Measurements from ENCODE around the gene MACC1.
"Not testable (repeated sequence)": the region's sequence is repeated elsewhere in the genome, so short reads cannot be mapped to it uniquely, and the experiment has no call there.

MACC1 gene

DNA sequence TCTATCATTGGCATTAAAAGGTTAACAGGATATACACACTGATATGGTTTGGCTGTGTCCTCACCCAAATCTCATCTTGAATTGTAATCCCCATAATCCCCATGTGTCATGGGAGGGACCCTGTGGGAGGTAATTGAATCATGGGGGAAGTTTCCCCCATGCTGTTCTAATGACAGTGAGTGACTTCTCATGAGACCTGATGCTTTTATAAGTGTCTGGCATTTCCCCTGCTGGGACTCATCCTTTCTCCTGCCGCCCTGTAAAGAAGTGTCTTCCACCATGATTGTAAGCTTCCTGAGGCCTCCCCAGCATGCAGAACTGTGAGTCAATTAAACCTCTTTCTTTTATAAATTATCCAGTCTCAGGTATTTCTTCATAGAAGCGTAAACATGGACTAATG is 9.4 kb downstream of the MACC1 start:
- not testable (repeated sequence) for DNase-seq (ENCODE audit: low read depth in 1 of 2, low spot score in 1 of 2)

- no peak for DNase-seq (ENCODE audit: low read depth in 1 of 2, low spot score in 1 of 2)
These were observed 10.9 kb downstream of the MACC1 start for GRCh38 chr7:20206104-20206896.

GRCh38 chr7:20203316-20203715 is 13.9 kb downstream of the MACC1 start:
- no peak for DNase-seq (ENCODE audit: low read depth in 1 of 2, low spot score in 1 of 2)

DNA sequence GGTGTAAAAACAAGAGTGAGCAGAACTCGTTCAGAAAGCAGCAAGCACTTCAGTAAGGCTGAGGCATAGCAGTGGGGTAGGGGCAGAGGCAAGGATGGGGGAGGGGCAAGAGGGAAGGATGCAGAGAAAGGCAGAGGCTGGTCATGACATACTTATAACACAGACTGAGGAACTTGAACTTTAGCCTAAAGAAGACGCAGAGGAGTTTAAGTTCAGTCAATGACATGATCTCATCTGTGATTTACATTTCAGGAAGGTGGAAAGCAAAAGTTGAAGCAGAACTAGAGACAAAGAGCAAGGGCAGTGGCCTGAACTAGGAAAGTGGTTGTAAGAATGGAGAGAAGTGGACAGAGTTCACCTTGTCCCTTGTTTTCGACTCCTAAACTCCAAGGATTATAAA is 15.8 kb downstream of the MACC1 start:
- no peak for DNase-seq (ENCODE audit: low read depth in 1 of 2, low spot score in 1 of 2)

DNA sequence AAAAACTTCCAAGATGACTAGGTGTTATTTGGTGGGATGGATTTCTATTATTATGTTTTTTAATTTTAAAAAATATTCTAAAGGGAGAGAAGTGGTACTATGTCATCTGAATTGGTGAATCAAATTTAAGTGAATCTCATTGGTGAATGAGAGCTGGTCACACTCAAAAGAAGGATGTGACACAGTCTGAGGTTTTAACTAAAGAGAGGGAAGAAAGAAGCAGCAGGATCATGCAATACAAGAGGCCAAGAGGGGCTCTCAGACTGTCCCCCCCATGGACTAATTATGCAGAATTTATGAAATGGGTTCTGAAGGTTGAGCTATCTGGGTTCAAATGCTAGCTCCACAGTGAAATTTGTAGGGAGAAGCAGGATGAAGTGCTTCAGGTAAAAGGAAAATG is 16.2 kb downstream of the MACC1 start:
- DNase-seq (ENCODE audit: low read depth in 1 of 2, low spot score in 1 of 2) = no peak

GRCh38 chr7:20200361-20200760 is 16.8 kb downstream of the MACC1 start:
- DNase-seq (ENCODE audit: low read depth in 1 of 2, low spot score in 1 of 2) = no peak

DNA sequence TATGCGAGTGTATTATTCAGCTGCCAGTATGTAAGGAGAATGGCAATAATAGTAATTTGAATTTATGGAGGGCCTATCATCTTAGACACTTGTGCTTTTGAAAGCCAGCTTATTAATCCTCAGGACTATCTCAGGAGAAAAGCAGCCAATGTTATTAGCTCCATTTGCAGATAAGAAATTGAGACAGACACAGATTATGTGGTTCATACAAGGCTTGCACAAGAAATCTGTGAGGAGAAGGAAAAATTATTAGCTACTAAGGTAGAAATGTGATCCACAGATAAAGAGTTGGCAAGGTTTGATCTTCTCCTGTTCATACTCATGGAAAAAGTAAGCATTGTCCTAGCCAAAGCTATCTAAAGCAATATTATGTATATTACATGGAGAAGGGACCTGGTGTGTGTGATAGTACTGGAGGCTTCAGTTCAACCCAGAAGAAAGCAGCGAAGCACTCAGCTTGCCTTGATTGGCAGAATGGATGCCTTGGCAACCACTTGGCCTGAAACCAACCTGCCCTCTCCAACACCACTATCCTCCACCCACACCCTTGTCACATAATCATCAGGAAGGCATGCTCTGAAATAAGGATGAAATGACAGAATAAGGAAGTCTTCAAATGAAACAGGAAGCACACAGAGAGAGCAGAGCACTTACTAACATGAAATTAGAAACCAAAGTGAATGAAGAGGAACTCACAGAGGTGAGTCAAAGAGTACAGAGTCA is 18.0 kb downstream of the MACC1 start:
- no peak for DNase-seq (ENCODE audit: low read depth in 1 of 2, low spot score in 1 of 2)

DNA sequence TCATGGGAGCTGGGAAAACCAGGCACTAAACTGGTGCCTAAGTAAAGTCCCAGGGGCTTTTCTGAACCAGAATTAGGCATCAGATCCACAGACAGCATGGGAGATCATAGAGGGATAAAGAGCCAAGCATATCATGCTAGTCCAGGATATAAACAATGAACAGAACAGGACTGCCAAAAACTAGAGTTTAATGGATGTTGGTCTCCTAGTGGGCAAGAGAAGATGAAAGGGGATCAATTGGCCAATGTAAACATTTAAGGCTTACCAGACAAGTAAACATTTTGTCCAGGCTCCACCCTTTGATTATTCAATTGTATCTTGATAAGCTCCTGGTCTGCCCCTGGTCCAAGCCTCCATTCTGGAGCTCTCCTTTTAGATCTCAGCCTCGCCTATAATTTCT is 18.9 kb downstream of the MACC1 start:
- no peak for DNase-seq (ENCODE audit: low read depth in 1 of 2, low spot score in 1 of 2)

- DNase-seq (ENCODE audit: low read depth in 1 of 2, low spot score in 1 of 2) = no peak
These were observed 19.3 kb downstream of the MACC1 start for GRCh38 chr7:20197837-20198236.

- DNase-seq (ENCODE audit: low read depth in 1 of 2, low spot score in 1 of 2) = no peak
These were observed 19.9 kb downstream of the MACC1 start for GRCh38 chr7:20197125-20197748.

DNA sequence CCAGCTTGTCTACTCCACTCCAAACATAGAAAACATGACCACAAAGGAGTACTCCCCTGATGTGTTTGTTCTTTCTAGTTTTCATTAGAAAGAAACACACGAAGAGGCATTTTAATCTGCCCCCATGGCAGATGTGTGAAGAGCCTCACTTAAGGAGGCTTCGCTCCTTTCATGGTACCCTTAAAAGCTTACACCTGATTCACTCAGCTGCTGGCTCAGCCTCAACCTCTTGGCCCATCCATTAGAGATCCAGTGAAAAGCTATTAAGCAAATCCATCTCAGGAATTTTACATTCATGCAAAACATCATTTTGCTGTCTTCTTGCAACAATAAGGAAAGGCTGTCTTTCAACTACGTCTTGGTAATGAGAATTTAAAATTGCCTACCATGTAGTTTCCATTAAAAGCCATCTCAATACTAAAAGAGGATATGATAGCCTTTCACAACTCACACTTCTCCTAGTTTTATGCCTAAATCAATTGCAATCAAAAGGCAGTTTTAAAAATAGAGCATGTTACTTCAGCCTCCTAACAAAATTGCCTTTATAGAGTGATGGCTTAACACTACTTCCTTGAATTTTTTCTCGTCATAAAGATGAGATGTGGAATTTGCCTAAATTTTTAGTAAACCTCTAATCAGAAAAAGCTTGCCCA is 22.7 kb downstream of the MACC1 start:
- no peak for DNase-seq (ENCODE audit: low read depth in 1 of 2, low spot score in 1 of 2)

- DNase-seq (ENCODE audit: low read depth in 1 of 2, low spot score in 1 of 2) = no peak
These were observed 23.3 kb downstream of the MACC1 start for GRCh38 chr7:20193873-20194272.

- DNase-seq (ENCODE audit: low read depth in 1 of 2, low spot score in 1 of 2) = no peak
These were observed 23.9 kb downstream of the MACC1 start for GRCh38 chr7:20193242-20193777.

- no peak for DNase-seq (ENCODE audit: low read depth in 1 of 2, low spot score in 1 of 2)
These were observed 25.8 kb downstream of the MACC1 start for GRCh38 chr7:20191391-20191869.

DNA sequence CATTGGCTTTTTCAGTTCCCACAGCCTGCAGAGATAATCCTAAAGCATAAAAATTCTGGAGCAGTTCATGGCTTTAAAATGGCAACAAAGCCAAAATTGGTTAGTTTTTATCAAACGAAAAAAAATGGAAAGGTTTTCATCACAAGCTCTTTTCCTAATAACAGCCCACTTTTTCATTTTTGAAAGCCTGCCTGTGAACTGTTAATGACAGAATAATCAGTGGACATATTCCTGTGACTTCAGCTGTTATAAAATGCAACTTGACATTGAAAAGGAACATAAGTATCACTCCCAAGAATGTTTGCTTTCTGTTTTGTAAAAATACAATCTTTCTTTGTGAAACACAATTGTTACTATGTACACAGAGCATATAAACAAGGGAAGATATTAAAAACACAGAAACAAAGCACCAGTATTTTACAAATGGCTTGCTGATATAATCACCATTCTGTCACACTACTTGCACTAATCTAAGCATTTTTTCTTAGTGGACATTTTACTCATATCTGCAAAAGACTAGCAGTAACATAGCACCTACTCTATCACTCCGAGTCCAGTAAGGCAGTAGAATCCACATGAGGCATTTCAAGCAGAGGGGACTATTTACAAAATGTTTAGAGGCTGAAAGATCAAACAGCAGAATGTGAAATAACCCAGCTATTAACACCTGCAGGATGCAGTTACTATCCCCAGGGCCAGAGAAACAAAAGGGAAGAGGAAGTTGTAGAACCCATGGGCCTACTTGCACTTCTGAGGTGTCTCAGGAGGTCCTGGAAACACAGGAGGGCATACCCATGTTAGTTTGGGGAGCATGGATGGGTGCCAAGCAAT is 26.4 kb downstream of the MACC1 start:
- no peak for DNase-seq (ENCODE audit: low read depth in 1 of 2, low spot score in 1 of 2)

DNA sequence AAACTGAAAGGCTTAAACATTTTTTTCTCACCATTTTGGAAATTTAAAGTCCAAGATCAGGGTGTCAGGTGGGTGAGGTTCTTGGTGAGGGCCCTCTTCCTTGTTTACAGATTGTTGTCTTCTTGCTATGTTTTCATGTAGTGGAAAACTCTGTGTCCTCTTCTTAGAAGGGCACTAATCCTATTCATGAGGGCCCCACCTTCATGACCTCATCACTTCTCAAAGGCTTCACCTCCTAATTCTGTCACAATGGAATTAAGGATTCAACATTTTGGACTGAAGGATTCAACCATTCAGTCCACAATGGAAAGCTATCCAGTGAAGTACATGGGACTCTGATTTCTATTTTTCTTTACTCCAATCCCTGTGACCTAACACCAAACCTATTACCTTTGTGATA is 27.3 kb downstream of the MACC1 start:
- DNase-seq (ENCODE audit: low read depth in 1 of 2, low spot score in 1 of 2) = no peak

GRCh38 chr7:20188567-20188966 is 28.6 kb downstream of the MACC1 start:
- no peak for DNase-seq (ENCODE audit: low read depth in 1 of 2, low spot score in 1 of 2)

DNA sequence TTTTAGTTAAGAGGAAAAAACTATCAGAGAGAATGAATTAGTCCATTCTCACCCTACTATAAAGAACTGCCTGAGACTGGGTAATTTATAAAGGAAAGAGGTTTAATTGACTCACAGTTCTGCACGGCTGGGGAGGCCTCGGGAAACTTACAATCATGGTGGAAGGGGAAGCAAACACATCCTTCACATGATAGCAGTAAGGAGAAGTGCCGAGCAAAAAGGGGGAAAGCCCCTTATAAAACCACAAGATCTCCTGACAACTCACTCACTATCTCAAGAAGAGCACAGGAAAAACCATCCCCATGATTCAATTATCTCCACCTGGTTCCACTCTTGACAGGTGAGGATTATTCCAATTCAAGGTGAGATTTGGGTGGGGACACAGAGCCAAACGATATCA is 29.3 kb downstream of the MACC1 start:
- DNase-seq (ENCODE audit: low read depth in 1 of 2, low spot score in 1 of 2) = not testable (repeated sequence)

- DNase-seq (ENCODE audit: low read depth in 1 of 2, low spot score in 1 of 2) = no peak
These were observed 31.2 kb downstream of the MACC1 start for GRCh38 chr7:20185988-20186387.

DNA sequence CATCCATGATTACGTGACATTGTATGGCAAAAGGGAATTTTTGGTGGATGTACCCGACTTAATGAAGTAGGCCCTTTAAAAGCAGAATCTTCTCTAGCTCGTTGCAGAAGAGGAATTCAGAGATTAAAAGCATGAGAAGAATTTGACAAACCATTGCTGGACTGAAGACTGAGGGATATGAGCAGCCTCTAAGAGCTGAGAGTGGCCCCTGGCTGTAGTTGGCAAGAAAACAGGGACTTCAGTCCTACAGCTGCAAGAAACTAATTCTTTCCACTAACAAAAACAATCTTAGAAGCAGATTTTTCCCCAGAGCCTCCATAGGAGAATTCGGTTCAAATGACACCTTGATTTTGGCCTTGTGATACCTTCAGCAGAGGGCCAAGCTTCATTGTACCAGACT is 34.1 kb downstream of the MACC1 start:
- DNase-seq (ENCODE audit: low read depth in 1 of 2, low spot score in 1 of 2) = no peak

Data from activated CD4-positive, alpha-beta T cell treated with anti-CD3 and anti-CD28 coated beads, Interleukin-2, amount 50 U/mL, for 24 hours (primary cell).